ENCODE results near the gene MIOX. TPM values are rescaled to one million over a fixed set of nuclear protein-coding genes. Genes with fewer than 3 reads are reported as not detected.

MIOX gene
- polyA plus RNA-seq, 1 donor from 2014 or later: not detected

DNA sequence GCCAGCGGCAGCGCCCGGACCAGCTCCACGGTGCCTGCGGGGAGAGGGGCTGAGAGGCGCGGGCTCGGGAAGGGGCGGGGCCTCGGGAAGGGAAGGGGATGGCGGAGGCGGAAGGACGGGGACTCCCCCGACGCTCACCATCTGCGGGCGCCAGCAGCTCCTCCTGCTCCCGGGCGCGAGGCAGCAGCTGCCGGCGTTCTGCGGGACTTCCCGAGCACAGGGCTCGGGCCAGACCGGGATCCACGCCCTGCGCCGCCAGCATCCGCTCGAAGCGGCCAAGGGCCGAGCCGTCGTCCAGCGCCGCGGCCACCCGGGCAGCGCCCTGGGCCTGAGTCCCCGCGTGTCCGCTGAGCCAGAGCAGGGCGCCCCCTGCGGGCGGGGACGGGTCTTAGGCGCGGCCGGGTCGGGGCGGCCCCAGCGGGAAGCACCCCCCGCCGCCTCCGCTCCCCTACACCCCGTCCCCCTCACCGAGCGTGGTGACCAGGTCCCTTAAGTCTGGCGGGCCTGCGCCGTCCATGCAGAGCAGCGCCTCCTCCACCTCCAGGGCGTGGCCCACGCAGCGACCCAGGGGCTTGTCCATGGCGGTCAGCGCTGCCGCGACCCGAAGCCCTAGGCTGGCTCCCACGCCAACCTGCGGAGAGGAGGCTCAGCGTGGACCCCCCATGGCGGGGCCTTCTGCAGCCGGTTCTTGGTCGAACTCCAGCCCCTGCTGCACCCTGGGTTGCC, 39.6 kb downstream of the MIOX start:
- Histone ChIP-seq H3K9ac (ENCODE audit: low read length) (peak overlapping the region; percentile 81), H3K9me2 (ENCODE audit: insufficient read depth, low read length) (no peaks in the 10 kb centered on the region), H3K4me2 (ENCODE audit: low read length) (peak overlapping the region; percentile 73), H3K9me3 (ENCODE audit: low read length) (no peaks in the 10 kb centered on the region), H3K79me2 (replicated peaks; ENCODE audit: insufficient read depth, low read length) (no peaks in the 10 kb centered on the region), H2AFZ (ENCODE audit: low read depth, low read length) (no peak overlapping the region), H3K27me3 (ENCODE audit: insufficient read depth, low read depth, low read length) (peaks cover 19% of the 10 kb centered on the region), H3K27ac (ENCODE audit: low read length) (peak overlapping the region; percentile 75), H3K4me3 (ENCODE audit: low read length) (peak overlapping the region; percentile 95), H3K36me3 (ENCODE audit: insufficient read depth, low read length) (no peaks in the 10 kb centered on the region), H3F3A (ENCODE audit: insufficient read depth, low read length, poor library complexity, severe bottlenecking) (no peaks in the 10 kb centered on the region), H4K20me1 (ENCODE audit: insufficient read depth) (no peaks in the 10 kb centered on the region)
- TF ChIP-seq SMC3 (conservative IDR thresholded peaks at IDR 0.05; ENCODE audit: poor library complexity) (peak; percentile 56), EP300 (conservative IDR thresholded peaks at IDR 0.05; ENCODE audit: poor library complexity, severe bottlenecking) (no peak), MXI1 (conservative IDR thresholded peaks at IDR 0.05; ENCODE audit: poor library complexity, severe bottlenecking) (no peak), TAF1 (IDR thresholded peaks at IDR 0.05; ENCODE audit: low read depth) (peak; percentile 1), RAD21 (conservative IDR thresholded peaks at IDR 0.05) (peak; percentile 42), EZH2 (IDR thresholded peaks at IDR 0.05; ENCODE audit: borderline replicate concordance, insufficient read depth, low read length, poor library complexity, severe bottlenecking) (no peak), POLR2AphosphoS5 (IDR thresholded peaks at IDR 0.05) (peak; percentile 16)
- TF ChIP-seq, protein P1, sequence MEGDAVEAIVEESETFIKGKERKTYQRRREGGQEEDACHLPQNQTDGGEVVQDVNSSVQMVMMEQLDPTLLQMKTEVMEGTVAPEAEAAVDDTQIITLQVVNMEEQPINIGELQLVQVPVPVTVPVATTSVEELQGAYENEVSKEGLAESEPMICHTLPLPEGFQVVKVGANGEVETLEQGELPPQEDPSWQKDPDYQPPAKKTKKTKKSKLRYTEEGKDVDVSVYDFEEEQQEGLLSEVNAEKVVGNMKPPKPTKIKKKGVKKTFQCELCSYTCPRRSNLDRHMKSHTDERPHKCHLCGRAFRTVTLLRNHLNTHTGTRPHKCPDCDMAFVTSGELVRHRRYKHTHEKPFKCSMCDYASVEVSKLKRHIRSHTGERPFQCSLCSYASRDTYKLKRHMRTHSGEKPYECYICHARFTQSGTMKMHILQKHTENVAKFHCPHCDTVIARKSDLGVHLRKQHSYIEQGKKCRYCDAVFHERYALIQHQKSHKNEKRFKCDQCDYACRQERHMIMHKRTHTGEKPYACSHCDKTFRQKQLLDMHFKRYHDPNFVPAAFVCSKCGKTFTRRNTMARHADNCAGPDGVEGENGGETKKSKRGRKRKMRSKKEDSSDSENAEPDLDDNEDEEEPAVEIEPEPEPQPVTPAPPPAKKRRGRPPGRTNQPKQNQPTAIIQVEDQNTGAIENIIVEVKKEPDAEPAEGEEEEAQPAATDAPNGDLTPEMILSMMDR (IDR thresholded peaks at IDR 0.05; ENCODE audit: poor library complexity, severe bottlenecking): peak; percentile 75
- TF ChIP-seq, protein P2, sequence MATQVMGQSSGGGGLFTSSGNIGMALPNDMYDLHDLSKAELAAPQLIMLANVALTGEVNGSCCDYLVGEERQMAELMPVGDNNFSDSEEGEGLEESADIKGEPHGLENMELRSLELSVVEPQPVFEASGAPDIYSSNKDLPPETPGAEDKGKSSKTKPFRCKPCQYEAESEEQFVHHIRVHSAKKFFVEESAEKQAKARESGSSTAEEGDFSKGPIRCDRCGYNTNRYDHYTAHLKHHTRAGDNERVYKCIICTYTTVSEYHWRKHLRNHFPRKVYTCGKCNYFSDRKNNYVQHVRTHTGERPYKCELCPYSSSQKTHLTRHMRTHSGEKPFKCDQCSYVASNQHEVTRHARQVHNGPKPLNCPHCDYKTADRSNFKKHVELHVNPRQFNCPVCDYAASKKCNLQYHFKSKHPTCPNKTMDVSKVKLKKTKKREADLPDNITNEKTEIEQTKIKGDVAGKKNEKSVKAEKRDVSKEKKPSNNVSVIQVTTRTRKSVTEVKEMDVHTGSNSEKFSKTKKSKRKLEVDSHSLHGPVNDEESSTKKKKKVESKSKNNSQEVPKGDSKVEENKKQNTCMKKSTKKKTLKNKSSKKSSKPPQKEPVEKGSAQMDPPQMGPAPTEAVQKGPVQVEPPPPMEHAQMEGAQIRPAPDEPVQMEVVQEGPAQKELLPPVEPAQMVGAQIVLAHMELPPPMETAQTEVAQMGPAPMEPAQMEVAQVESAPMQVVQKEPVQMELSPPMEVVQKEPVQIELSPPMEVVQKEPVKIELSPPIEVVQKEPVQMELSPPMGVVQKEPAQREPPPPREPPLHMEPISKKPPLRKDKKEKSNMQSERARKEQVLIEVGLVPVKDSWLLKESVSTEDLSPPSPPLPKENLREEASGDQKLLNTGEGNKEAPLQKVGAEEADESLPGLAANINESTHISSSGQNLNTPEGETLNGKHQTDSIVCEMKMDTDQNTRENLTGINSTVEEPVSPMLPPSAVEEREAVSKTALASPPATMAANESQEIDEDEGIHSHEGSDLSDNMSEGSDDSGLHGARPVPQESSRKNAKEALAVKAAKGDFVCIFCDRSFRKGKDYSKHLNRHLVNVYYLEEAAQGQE (IDR thresholded peaks at IDR 0.05; ENCODE audit: borderline replicate concordance): no peak

DNA sequence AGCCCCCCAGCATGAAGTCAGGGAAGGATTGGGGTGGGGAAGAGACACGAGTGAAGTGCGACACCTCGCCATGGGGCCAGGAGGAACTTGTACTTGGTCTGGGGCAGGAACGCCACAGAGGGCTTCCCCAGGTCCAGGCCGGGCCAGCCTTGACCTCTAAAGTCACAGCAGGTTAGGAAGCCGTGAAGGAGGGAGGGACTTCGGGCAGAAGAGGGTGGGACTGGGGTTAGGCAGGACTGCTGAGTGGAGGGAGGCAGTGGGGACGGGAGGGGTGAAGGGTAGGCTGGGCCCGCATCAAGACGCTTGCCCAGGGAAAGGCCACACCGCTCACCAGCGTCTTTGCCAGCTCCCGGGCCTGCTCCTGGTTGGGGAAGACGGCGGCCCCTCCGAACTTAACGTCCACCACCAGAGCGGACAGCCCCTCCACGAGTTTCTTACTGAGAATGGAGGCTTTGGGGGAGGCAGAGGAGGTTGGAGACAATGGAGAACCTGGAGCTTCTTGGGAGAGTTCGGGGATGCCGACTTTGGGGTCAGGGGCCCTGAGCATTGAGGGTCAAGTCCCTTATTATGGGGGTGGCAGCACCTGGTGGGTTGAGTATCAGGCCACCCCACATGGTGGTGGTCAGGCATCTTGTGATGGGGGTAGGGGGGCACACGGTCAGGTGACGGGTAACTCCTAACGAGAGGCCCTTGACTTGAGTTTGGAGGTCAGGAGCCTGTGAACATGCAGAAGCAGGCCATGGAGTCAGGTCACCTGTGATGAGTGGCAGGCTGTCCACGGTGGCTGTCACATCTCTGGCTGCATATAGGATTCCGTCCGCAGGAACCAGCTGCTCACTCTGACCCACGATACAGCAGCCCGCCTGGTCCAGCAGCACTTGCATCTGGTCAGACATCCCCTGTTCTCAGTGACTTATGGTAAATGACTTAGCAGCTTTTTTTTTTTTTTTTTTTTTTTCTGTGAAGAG, 40.5 kb downstream of the MIOX start:
- Histone ChIP-seq H4K20me1 (ENCODE audit: insufficient read depth) (no peaks in the 10 kb centered on the region), H3K4me2 (ENCODE audit: low read length) (peak overlapping the region; percentile 73), H3F3A (ENCODE audit: insufficient read depth, low read length, poor library complexity, severe bottlenecking) (no peaks in the 10 kb centered on the region), H3K27ac (ENCODE audit: low read length) (peak overlapping the region; percentile 75), H3K9ac (ENCODE audit: low read length) (peak overlapping the region; percentile 81), H3K27me3 (ENCODE audit: insufficient read depth, low read depth, low read length) (peaks cover 28% of the 10 kb centered on the region), H3K9me2 (ENCODE audit: insufficient read depth, low read length) (no peaks in the 10 kb centered on the region), H2AFZ (ENCODE audit: low read depth, low read length) (no peak overlapping the region), H3K9me3 (ENCODE audit: low read length) (no peaks in the 10 kb centered on the region), H3K36me3 (ENCODE audit: insufficient read depth, low read length) (no peaks in the 10 kb centered on the region), H3K4me3 (ENCODE audit: low read length) (peak overlapping the region; percentile 95), H3K79me2 (replicated peaks; ENCODE audit: insufficient read depth, low read length) (no peaks in the 10 kb centered on the region)
- TF ChIP-seq EZH2 (IDR thresholded peaks at IDR 0.05; ENCODE audit: borderline replicate concordance, insufficient read depth, low read length, poor library complexity, severe bottlenecking) (no peak), POLR2AphosphoS5 (IDR thresholded peaks at IDR 0.05) (no peak), RAD21 (conservative IDR thresholded peaks at IDR 0.05) (no peak), MXI1 (conservative IDR thresholded peaks at IDR 0.05; ENCODE audit: poor library complexity, severe bottlenecking) (no peak), TAF1 (IDR thresholded peaks at IDR 0.05; ENCODE audit: low read depth) (no peak), SMC3 (conservative IDR thresholded peaks at IDR 0.05; ENCODE audit: poor library complexity) (no peak), EP300 (conservative IDR thresholded peaks at IDR 0.05; ENCODE audit: poor library complexity, severe bottlenecking) (no peak)
- TF ChIP-seq, protein P2 (IDR thresholded peaks at IDR 0.05; ENCODE audit: borderline replicate concordance): no peak
- TF ChIP-seq, protein P1 (IDR thresholded peaks at IDR 0.05; ENCODE audit: poor library complexity, severe bottlenecking): no peak
